ENCODE measurements around the gene CDH22.

Gene CDH22

DNA sequence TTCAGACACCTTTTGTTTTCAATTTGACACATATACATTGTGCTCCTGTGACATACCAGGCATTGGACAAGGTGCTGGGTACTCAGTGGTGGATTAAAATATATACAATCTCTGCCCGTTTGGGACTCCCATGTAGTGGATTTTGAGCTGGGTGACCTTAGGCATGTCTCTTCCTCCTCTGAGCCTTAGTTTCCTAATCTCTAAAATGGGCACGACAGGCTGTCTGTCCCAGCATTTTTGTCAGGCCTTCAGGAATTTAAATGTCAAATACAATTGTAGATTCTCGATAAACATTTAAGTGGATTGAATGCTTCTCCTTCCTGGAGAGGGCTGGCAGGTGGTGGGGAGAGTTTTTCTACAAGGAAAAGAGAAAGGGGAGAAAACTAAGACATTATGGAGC lies 22.6 kb downstream of the CDH22 start:
- no peak for TF ChIP-seq FOXP2 (optimal IDR thresholded peaks at IDR 0.05; ENCODE audit: borderline replicate concordance, extremely low read depth, extremely low read length, insufficient read depth)
- TF ChIP-seq, protein P1, sequence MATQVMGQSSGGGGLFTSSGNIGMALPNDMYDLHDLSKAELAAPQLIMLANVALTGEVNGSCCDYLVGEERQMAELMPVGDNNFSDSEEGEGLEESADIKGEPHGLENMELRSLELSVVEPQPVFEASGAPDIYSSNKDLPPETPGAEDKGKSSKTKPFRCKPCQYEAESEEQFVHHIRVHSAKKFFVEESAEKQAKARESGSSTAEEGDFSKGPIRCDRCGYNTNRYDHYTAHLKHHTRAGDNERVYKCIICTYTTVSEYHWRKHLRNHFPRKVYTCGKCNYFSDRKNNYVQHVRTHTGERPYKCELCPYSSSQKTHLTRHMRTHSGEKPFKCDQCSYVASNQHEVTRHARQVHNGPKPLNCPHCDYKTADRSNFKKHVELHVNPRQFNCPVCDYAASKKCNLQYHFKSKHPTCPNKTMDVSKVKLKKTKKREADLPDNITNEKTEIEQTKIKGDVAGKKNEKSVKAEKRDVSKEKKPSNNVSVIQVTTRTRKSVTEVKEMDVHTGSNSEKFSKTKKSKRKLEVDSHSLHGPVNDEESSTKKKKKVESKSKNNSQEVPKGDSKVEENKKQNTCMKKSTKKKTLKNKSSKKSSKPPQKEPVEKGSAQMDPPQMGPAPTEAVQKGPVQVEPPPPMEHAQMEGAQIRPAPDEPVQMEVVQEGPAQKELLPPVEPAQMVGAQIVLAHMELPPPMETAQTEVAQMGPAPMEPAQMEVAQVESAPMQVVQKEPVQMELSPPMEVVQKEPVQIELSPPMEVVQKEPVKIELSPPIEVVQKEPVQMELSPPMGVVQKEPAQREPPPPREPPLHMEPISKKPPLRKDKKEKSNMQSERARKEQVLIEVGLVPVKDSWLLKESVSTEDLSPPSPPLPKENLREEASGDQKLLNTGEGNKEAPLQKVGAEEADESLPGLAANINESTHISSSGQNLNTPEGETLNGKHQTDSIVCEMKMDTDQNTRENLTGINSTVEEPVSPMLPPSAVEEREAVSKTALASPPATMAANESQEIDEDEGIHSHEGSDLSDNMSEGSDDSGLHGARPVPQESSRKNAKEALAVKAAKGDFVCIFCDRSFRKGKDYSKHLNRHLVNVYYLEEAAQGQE (IDR thresholded peaks at IDR 0.05; ENCODE audit: insufficient read depth in 1 of 2, low read depth in 2 of 2, low read length in 2 of 2): no peak
- no peak for TF ChIP-seq TAF1 (IDR thresholded peaks at IDR 0.05; ENCODE audit: borderline replicate concordance, insufficient read depth, low read length)
- no peak for TF ChIP-seq POLR2AphosphoS5 (IDR thresholded peaks at IDR 0.05; ENCODE audit: low read depth, low read length)
- TF ChIP-seq SIN3A (IDR thresholded peaks at IDR 0.05; ENCODE audit: borderline replicate concordance, insufficient read depth, low read length): no peak

DNA sequence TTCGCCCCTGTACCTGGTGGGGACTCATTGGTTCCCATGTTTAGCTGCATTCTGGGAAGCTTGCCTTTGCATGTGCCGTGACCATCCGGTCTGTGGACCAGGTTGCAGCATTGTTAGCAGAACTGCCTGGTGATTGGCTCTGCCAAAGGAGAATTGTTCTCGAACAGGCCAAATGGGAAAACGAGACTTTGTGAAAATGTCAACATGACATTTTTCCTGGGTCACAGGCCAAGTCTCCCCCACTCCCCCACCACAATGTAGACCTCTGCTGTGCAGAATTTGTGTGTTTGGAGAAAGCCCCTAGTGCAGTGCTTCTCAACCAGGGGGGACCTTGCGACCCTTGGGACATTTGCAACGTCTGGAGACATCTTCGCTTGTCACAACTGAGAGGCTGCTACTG lies 23.2 kb downstream of the CDH22 start:
- TF ChIP-seq POLR2AphosphoS5 (IDR thresholded peaks at IDR 0.05; ENCODE audit: low read depth, low read length): no peak

DNA sequence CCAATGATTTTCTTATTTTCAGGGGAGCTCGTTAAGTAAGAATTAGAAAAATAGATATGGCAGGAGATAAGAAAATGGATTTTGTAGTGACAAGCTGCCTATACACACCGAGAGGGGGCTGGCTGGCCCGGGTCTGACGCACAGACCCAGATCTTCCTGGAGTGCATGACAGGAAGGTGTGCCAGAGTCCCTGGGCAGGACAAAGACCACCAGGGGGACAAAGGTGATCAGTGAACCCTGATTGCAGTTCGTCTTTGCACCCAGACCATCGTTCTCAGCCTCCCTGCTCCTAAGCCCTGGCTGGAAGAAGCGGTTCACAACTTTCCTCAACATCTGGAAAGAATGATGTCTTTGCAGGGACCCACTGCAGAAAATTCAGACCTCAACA lies 24.3 kb downstream of the CDH22 start:
- TF ChIP-seq, protein P1 (IDR thresholded peaks at IDR 0.05; ENCODE audit: insufficient read depth in 1 of 2, low read depth in 2 of 2, low read length in 2 of 2): no peak
- TF ChIP-seq TAF1 (IDR thresholded peaks at IDR 0.05; ENCODE audit: borderline replicate concordance, insufficient read depth, low read length) (no peak), POLR2AphosphoS5 (IDR thresholded peaks at IDR 0.05; ENCODE audit: low read depth, low read length) (no peak), SIN3A (IDR thresholded peaks at IDR 0.05; ENCODE audit: borderline replicate concordance, insufficient read depth, low read length) (no peak), FOXP2 (optimal IDR thresholded peaks at IDR 0.05; ENCODE audit: borderline replicate concordance, extremely low read depth, extremely low read length, insufficient read depth) (no peak)

DNA sequence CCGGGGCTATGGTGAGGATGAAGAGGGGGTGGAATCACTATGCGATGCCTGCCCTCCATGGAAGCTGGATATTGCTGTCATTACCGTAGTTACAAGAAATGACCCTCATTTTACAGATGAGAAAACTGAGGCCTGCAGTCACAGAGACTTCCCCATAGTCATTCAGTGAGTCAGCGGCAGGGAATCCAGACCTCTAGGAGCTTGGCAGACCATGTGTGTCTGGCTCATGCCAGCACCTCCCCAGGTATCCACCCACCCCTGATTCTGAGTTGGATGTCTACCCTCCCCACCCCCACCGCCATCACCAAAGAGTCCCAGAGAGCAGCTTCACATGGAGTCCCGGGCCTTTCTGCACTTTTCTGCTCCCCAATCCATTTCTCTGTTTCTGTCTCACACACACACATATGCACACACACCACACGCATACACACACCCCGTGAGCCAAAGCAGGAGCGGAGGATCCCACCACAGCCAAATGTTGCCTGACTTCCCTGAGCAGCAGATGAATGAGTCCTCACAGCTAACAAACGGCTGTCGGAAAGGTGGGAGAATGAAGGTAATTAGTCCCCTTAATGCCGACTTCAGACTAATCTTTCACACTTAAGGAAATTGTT lies 24.8 kb downstream of the CDH22 start:
- TF ChIP-seq, protein P1 (IDR thresholded peaks at IDR 0.05; ENCODE audit: insufficient read depth in 1 of 2, low read depth in 2 of 2, low read length in 2 of 2): no peak
- TF ChIP-seq POLR2AphosphoS5 (IDR thresholded peaks at IDR 0.05; ENCODE audit: low read depth, low read length): no peak
- no peak for TF ChIP-seq TAF1 (IDR thresholded peaks at IDR 0.05; ENCODE audit: borderline replicate concordance, insufficient read depth, low read length)
- TF ChIP-seq SIN3A (IDR thresholded peaks at IDR 0.05; ENCODE audit: borderline replicate concordance, insufficient read depth, low read length): no peak
- no peak for TF ChIP-seq FOXP2 (optimal IDR thresholded peaks at IDR 0.05; ENCODE audit: borderline replicate concordance, extremely low read depth, extremely low read length, insufficient read depth)

DNA sequence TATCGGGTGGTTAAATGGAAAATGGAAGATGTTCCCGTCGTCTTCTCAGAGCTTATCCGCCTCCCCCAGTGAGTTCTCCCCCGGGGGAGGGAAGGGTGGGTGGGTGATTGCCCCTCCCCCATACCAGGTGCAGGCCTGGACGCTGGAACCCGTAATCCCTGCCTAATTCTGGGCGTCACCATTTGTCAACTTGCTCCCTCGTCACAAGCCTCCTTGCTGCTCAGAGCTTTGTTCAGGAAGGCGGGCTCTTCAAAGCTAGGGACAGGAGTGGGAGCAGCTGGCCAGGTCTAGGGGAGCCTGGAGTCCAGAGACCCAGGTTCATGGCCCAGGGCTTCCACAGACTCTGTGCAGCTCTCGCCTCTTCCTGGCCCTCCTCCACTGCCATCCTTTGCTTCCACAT lies 25.6 kb downstream of the CDH22 start:
- TF ChIP-seq, protein P1 (IDR thresholded peaks at IDR 0.05; ENCODE audit: insufficient read depth in 1 of 2, low read depth in 2 of 2, low read length in 2 of 2): no peak
